GM03348 (cell line): ENCODE data around the gene DAPL1.

Experiments used
- DNase-seq: peaks from one replicate; pipeline ENCODE4 v3.0.0; 2012; ENCODE audit warnings: low spot score

The DAPL1 gene

DNA sequence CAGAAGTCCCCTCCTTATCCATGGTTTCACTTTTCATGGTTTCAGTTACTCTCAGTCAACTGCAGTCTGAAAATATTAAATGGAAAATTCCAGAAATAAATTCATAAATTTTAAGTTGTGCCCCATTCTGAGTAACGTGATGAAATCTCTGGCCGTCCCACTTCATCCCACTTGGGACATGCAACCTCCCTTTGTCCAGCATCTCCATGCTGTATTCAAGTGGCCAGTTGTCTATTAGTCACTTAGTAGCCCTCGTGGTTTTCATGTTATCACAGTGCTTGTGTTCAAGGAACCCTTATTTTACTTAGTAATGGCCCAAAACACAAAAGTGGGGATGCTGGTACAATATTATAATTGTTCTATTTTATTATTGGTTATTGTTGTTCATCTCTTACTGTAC lies 18.0 kb upstream of the DAPL1 start:
- DNase-seq, result no peak

GRCh38 chr2:158778243-158778642 lies 16.9 kb upstream of the DAPL1 start:
- DNase-seq, result no peak

DNA sequence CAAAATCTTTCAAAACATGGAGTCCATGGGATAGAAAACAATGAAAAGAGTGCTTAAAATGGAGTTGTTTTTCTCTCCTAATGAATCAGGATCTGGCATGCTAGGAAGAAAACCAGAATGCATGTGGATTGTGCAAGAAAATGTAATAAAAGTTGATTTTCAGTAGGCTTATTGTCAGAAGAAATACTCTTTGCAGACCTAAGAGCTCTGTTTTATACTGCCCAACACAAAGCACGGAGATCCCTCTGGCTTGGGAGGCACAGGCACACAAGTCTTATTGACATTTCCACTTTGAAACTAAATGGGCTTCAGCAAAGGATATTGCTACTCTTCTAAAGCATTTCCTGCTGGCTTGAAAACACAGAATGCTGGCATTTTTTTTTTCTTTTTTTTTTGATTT lies 15.5 kb upstream of the DAPL1 start:
- peak; percentile 30 for DNase-seq

DNA sequence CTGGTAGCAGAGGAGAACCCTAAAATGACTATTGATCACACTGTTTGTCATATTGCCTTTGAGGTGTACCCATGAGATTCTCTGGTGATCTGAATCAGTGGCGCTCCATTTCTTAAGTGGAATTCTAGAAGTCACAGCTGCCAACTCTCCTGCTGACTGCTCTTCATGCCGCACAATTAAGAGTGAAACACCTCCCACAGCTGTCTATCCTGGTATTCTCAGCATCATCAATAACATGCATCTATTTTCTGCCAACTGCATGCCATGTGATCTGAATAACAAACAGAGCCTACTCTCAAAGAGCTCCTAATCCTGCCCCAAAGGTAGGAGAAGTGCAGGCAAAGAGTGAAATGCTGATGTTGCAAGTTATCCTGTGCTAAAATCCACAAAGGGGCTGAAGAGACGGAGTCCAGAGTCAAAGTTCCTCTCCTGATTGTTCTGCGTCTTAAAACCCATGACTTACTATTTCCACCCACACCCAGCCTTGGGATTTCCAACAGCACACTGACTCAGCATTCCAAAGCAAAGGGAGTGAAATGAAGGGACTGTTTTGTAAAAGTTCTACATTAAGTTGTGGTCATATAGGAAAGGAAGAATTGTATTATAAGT lies 13.7 kb upstream of the DAPL1 start:
- peak; percentile 74 for DNase-seq

- no peak for DNase-seq
Measured at GRCh38 chr2:158782136-158782535, 13.0 kb upstream of the DAPL1 start.

DNA sequence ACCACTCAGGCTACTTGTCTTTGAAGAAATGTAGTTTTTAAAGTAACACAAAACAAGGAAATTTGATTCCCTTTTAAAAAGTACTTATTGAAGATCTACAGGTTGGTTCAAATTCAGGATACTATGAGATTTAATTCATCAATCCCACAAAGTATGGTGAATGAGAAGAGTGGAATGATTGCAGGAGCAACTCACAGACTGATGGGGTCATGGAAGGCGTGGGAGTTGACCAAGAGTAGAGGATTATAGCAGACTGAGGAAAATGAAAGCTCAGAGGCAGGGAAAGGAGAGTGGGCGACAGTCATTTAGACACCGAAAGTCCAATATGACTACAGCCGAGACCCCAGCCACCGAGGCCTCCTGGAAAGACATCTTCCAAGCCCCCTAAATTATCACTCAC lies 12.5 kb upstream of the DAPL1 start:
- peak; percentile 16 for DNase-seq

- DNase-seq, result no peak
Measured at GRCh38 chr2:158783923-158784322, 11.2 kb upstream of the DAPL1 start.

DNA sequence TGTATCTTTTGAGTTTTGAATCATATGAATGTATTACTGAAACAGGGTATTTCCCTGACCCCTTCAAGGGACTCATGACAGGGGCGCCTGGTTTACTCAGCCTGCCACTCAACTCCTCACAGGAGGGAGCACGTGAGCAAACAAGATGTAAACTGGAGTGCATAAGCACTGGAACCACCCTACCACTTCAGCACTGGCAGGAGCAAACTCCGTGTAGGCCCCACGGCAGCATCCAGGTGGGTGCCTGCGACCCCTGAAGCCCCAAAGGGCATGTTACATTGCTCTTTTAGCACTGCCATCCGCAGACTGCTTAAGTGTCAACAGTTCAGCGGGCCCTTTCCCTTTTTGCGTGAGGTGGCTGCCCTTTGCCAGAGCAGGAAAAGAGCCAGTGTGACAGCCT lies 8.2 kb upstream of the DAPL1 start:
- DNase-seq, result no peak

- DNase-seq, result no peak
Measured at GRCh38 chr2:158788951-158789350, 6.2 kb upstream of the DAPL1 start.

- no peak for DNase-seq
Measured at GRCh38 chr2:158796652-158797051, 1.5 kb downstream of the DAPL1 start.

- DNase-seq, result no peak
Measured at GRCh38 chr2:158797963-158798700, 3.0 kb downstream of the DAPL1 start.

DNA sequence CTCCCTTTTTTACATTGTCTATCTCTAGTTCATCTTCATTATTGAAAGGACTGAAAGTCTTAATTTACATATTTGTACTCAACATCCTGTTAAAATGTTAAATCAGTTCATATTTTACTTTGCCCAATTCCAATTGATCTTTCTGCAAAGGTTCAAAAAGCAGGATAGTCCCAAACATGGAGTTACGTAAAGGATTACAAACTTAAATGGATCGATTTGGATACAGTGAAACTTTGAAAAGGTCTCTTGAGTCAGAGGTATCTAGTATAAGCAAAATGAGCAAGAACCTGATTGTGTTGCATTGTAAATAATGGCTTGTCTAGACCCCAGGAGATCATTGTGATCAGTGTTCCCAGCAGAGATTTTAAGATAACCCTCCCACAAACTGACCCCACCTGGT lies 4.1 kb downstream of the DAPL1 start:
- DNase-seq, result no peak

GRCh38 chr2:158803506-158803905 lies 8.4 kb downstream of the DAPL1 start:
- DNase-seq, result no peak

GRCh38 chr2:158805255-158805654 lies 10.1 kb downstream of the DAPL1 start:
- DNase-seq, result no peak

- no peak for DNase-seq
Measured at GRCh38 chr2:158805936-158806335, 10.8 kb downstream of the DAPL1 start.

DNA sequence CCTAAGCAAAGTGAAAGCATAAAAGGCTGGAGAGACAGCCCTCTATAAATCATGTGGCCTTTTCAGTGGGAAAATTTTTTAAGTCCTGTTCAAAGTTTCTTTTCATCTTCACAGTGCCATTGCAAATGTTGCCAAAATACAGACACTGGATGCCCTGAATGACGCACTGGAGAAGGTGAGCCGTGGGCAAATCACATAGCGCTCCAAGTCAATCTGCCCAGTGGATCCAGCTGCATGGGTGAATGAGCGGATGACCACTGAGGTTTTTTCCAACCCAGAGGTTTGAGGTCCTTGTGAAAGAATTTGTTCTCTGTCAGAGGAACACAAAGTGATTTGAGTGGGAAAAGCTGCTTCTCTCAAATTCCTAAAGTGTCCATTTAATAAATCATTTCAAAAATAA lies 11.8 kb downstream of the DAPL1 start:
- DNase-seq, result no peak

DNA sequence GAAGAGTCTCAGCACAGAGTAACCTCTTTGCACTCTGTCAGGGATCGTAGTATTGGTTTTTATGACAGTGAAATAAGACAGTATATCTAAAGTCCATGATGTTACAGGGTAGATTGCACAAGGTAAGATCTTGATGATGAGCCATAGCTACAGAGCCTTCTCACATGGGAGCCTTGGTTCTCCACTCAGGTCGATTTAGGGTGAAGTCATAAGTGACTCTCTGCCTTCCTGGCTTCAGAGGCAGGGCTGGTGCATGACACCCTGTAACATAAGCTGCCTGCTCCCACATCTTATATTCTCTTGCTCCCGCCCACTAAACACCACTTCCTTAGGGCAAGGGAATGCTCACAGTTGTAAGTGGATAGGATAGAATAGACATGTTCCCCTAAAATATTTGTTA lies 13.3 kb downstream of the DAPL1 start:
- no peak for DNase-seq

- no peak for DNase-seq
Measured at GRCh38 chr2:158809816-158810215, 14.7 kb downstream of the DAPL1 start.

- no peak for DNase-seq
Measured at GRCh38 chr2:158810731-158811460, 15.8 kb downstream of the DAPL1 start.

GRCh38 chr2:158815166-158815565 lies 20.0 kb downstream of the DAPL1 start:
- DNase-seq, result no peak

DNA sequence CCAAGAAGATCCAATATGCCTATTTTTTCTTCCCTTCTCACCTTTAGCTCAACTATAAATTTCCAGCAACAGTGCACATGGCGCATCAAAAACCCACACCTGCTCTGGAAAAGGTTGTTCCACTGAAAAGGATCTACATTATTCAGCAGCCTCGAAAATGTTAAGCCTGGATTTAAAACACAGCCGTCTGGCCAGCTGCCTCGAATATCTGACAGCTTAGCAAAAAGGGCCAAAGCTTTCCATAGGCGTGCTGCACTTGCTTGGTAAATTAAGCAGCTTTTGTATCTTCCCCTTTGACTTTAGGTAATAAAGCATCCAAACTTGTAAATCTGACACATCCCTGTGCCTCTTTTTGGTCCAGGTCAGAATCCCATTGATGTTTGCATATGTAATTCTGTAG lies 20.5 kb downstream of the DAPL1 start:
- no peak for DNase-seq

- peak; percentile 75 for DNase-seq
Measured at GRCh38 chr2:158817588-158817987, 22.5 kb downstream of the DAPL1 start.

GRCh38 chr2:158818511-158818910 lies 23.4 kb downstream of the DAPL1 start:
- DNase-seq, result no peak
